Hindlimb muscle (tissue), 1 donor: Measurements from ENCODE around the gene STPG1. TPM values are rescaled to one million over a fixed set of nuclear protein-coding genes. Genes with fewer than 3 reads are reported as not detected.

Source experiments
- DNase-seq: peaks from one replicate; pipeline ENCODE4 v3.0.0-alpha.2; 2013
- polyA plus RNA-seq: library from polyadenylated mRNA; unstranded; fragments of 120-200 nt; gene quantifications from one replicate; pipeline ENCODE4 v1.2.1, GENCODE V29; 2013; ENCODE audit not compliant: insufficient read length

The STPG1 gene
- polyA plus RNA-seq, 1 donor: 2.0 TPM

DNA sequence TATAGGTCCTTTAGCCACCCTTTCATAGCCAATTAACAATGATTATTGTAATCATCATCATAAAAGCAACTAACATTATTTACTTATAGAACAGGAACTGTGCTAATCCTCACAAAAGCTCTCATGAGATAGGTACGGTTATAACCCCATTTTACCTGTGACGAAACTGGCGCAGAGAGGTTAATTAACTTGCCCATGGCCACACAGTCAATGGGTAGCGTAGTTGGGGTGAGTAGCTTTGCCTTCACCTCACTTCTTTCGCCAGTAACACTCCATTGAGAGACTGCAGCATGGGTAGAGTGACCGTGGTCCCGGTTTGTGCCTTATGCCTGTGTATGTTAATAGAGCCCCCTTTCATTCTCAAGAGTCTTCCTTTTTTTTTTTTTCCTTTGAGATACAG lies 12.3 kb upstream of the STPG1 start:
- DNase-seq: no peak

GRCh38 chr1:24425441-24425840 lies 11.9 kb upstream of the STPG1 start:
- no peak for DNase-seq

GRCh38 chr1:24424990-24425389 lies 11.4 kb upstream of the STPG1 start:
- no peak for DNase-seq

DNA sequence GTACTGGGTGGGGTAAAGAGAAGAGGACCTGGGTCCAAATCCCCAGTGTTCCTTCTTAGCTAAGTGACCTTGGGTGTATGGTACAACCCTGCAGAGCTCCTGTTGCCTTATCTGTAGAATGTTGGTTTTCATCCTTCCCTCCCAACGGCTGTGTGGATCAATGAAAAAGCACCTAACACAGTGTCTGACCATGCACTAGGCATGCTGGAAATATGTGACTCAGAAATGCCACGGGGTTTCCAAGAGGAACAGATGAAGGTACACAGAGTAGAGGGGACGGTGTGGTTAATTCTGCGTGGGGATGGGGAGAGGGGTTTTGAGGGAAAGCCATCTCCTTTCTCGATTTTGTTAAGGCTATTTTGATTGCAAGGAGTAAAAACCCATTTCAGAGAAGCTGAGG lies 10.6 kb upstream of the STPG1 start:
- DNase-seq: no peak

DNA sequence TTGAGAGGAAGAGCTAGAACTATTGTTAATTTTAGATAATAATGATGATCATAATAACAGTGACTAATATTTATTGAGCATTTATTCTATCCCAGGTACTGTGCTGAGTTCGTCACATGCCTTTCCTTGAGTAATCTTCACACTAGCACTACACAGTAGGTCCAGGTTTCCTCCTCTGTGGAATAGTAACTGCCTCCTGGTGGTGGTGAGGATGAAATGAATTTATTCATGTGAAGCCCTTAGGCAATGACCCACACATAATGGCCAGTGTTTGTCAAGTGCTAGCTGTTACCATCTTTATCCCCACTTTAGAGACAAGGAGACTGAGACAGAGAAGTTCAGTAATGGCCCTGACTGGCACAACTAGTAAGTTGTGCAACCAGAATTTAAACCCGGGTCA lies 7.9 kb upstream of the STPG1 start:
- no peak for DNase-seq

DNA sequence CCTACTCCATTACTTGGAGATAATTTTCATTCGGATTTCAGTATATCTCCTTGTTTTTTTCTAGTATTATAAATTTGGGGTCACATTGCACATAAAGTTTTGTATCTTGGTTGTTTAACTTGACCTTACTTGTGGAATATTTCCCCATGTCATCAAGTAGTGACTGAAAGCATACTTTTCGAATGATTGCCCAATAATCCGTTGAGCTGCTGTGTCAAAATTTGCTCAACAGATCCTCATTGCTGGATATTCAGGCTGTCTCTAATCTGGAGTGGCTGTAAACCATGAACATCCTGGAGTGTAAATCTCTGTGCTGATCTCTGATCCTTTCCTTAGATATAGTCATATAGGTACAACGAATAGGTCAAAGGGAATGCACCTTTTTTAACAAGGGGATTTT lies 7.0 kb upstream of the STPG1 start:
- DNase-seq: no peak

DNA sequence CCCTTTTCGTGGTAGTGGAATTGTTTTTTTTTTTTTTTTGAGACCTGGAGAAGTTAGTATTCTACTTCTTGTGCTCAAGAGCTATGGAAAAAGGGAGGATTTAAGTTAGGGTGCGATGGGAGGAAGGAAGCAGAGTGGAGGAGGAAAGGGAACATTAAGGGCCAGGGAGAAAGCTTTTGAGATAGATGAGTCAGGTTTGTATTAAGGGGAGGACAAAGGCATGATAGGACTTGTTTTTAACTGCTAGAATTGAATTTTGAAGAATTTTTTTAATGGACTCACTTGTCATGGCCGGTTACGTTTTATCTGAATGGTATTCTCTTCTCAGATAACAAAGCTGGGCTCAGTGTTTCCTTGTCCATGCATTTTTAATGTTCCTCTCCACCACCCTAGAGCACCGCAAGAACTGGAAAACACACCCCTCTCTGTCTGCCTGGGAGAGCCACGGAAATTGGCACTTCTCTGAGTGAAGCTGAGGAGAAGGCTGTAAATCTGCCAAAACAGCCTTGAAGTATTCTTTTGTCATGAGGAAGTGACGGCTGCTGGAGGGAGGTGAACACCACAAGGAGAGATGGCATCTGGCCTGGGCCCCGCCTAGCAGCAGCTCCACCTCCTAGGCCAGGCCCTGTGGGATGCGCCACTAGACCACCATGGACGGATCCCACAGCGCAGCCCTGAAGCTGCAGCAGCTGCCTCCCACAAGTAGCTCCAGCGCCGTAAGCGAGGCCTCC lies 5.5 kb upstream of the STPG1 start:
- DNase-seq: no peak

- no peak for DNase-seq
These were observed 4.1 kb upstream of the STPG1 start for GRCh38 chr1:24417681-24418080.

GRCh38 chr1:24416666-24417391 lies 3.2 kb upstream of the STPG1 start:
- DNase-seq: no peak

DNA sequence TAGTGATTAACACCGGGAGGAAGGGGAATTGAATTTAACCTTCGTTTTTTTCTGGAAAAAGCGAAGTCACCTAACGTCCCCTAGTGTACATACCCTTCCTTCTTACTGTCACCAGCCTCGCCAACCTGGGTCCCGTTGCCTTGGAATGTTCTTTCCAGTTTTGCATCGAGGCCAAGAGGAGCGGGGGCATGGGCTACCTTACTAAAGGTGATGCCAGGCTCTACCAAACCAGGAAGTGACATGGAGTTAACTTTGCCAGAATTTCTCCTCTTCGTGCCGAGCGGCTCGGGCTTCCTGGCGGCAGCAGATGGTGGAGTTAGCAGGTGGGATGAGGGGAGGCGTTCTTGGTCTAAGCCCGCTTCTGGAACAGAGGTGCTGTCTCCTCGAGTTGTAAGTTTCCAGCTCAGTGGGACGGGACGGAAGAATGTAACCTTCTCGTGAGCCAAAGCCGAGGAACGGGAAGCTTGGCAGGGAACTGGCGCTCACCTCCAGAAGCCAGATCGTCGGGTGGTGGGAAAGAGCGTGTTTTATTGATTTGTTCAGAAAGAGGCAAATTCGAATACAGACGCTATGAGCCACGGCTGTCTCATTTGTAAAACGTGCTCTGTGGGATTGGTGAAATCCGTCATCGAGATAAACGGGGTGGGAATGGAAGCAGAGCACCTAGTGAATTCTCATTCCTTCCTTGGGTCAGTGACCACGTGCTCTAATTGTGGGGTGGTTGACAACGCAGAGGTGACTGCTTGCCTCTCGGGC lies 2.5 kb upstream of the STPG1 start:
- no peak for DNase-seq

- peak; percentile 100 for DNase-seq
These were observed 1.8 kb upstream of the STPG1 start, which contains the start of gene NIPAL3 for GRCh38 chr1:24415334-24415909. Gene NIPAL3 (plus strand): TSS chr1:24415802. CDS start chr1:24419548, 3,746 bp downstream.

DNA sequence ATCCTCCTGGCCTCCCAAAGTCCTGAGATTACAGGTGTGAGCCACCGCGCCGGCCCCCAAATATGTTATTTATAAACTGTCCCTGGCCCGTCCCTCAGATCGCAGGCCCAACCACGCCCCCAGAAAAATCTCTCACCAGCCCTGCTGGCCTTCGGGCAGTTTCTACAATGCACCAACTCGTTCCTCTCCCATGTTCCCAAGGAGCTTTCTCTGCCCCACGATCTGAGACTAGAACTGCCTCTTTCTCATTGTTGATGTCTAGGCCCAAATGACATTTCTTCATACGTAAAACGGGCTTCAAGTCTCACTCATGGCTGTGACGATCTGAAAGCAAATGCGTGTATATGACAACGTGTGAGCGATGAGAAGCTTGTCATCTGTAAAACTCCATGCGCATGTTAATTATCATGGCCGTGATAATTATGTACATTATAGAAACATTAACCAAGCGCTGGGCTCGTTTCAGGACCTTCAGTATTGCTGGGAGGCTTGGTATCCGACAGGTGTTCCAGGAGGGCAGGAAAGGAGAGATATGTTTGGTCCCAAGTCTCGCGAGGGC lies 1.3 kb upstream of the STPG1 start:
- DNase-seq: no peak

GRCh38 chr1:24412408-24412807 lies 1.2 kb downstream of the STPG1 start:
- no peak for DNase-seq

- no peak for DNase-seq
These were observed 1.6 kb downstream of the STPG1 start for GRCh38 chr1:24411963-24412362.

- DNase-seq: no peak
These were observed 2.8 kb downstream of the STPG1 start for GRCh38 chr1:24410750-24411149.

DNA sequence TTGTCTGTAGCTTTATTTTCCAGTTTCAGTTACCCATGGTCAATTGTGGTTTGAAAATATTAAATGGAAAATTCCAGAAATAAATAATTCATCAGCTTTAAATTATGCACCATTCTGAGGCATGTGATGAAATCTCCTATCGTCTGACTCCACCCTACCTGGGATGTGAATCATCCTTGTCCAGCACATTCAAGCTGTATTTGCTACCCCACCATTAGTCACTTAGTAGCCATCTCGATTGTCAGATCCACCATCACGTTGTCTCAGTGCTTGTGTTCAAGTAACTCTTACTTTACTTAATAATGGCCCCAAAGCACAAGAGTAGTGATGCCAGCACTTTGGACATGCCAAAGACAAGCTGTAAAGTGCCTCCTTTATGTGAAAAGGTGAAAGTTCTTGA lies 4.0 kb downstream of the STPG1 start:
- DNase-seq: no peak

- DNase-seq: no peak
These were observed 6.8 kb downstream of the STPG1 start for GRCh38 chr1:24406788-24407187.

DNA sequence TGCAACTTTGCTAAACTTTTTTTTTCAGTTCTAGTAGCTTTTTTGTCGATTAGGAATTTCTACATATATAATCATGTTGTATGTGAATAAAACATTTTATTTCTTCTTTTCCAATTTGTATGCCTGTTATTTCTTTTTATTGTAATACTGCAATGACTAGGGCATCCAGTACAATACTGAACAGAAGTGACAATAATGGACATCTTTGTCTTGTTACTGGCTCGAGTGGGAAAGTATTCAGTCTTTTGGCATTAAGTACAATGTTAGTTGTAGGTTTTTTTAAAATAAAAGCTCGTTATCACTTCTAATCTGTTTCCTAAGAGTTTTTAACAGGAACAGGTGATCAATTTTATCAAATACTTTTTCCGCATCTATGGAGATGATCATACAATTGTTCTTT lies 9.8 kb downstream of the STPG1 start:
- DNase-seq: no peak

GRCh38 chr1:24400065-24400464 lies 13.5 kb downstream of the STPG1 start:
- no peak for DNase-seq

DNA sequence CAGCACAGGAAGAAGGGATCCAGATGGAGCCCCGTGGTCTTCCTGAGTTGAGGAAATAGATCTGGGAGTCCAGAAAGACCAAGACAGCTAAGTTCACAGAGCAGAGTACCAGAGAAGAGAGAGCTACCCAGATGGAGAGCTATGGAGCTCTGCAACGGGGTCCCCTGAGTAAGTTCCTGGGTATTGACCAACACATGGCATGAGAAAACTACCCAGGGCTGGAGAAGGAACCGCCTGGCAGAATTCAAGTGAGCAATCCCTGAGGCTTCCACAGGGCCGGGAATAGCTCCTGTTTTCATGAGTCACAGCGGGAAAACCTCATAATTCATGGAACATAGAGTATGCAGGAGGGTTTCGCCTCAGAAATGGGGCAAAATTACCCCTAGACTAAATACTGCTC lies 19.7 kb downstream of the STPG1 start:
- no peak for DNase-seq

- no peak for DNase-seq
These were observed 20.5 kb downstream of the STPG1 start for GRCh38 chr1:24392982-24393650.

DNA sequence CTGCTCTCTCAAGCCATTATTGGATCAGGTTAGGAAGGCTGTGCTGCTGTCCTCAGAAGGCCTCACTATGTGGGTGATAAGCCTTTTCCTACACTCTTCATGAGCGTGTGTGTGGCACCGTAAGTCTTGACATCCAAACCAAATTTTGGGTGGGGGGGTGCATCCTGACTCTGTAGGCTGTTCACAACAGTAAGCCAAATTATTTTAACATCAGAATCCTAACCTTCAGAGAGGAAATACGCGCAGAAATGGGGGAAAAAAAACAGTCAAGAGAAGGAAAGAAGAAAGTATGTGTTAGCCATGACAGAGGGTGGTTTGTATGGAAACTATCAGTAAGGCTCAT lies 21.0 kb downstream of the STPG1 start:
- no peak for DNase-seq
